H9 (cell line): ENCODE data around the gene ZNF175. TPM values are rescaled to one million over a fixed set of nuclear protein-coding genes. Genes with fewer than 3 reads are reported as not detected.

Experiments used
- DNase-seq: peaks from one replicate; pipeline ENCODE4 v3.0.0-alpha.2; 2017
- H2AFZ ChIP-seq: one replicate; pipeline ENCODE4 v1.6.1; 2013; ENCODE audit warnings: mild to moderate bottlenecking, low read length, control low read depth, moderate library complexity
- H2AK5ac ChIP-seq: 2 replicates; pipeline ENCODE4 v1.6.1; 2013; ENCODE audit warnings: low read length, control low read depth, mixed read lengths; ENCODE audit not compliant: insufficient read length
- H2BK120ac ChIP-seq: one replicate; pipeline ENCODE4 v1.6.1; 2013; ENCODE audit warnings: low read depth, mild to moderate bottlenecking, low read length, control low read depth, inconsistent platforms; ENCODE audit not compliant: poor library complexity, severe bottlenecking
- H2BK12ac ChIP-seq: 2 replicates; pipeline ENCODE4 v1.6.1; 2013; ENCODE audit warnings: low read length, control low read depth, mixed read lengths, low read depth; ENCODE audit not compliant: insufficient read length
- H2BK15ac ChIP-seq: 2 replicates; pipeline ENCODE4 v1.6.1; 2013; ENCODE audit warnings: low read depth, low read length, control low read depth
- H2BK20ac ChIP-seq: one replicate; pipeline ENCODE4 v1.6.1; 2013; ENCODE audit warnings: low read depth, mild to moderate bottlenecking, low read length, control low read depth, inconsistent platforms; ENCODE audit not compliant: poor library complexity, severe bottlenecking
- H2BK5ac ChIP-seq: 2 replicates; pipeline ENCODE4 v1.6.1; 2013; ENCODE audit warnings: low read length, control low read depth, mixed read lengths; ENCODE audit not compliant: insufficient read length
- H3K14ac ChIP-seq: 2 replicates; pipeline ENCODE4 v1.6.1; 2013; ENCODE audit warnings: low read length, control low read depth; ENCODE audit not compliant: insufficient read depth
- H3K18ac ChIP-seq: 2 replicates; pipeline ENCODE4 v1.6.1; 2013; ENCODE audit warnings: low read depth, mild to moderate bottlenecking, mixed read lengths, low read length, control low read depth; ENCODE audit not compliant: insufficient read length
- H3K23ac ChIP-seq: 2 replicates; pipeline ENCODE4 v1.6.1; 2013; ENCODE audit warnings: low read length, control low read depth, mixed read lengths, low read depth; ENCODE audit not compliant: insufficient read length
- H3K23me2 ChIP-seq: 2 replicates; pipeline ENCODE4 v1.6.1; 2013; ENCODE audit warnings: low read depth, mild to moderate bottlenecking, mixed read lengths, low read length, control low read depth; ENCODE audit not compliant: insufficient read length, poor library complexity, severe bottlenecking
- H3K27ac ChIP-seq: 2 replicates; pipeline ENCODE4 v1.5.1; 2013; ENCODE audit warnings: low read length, control low read depth, mixed read lengths, low read depth; ENCODE audit not compliant: insufficient read length
- H3K27me3 ChIP-seq: 2 replicates; pipeline ENCODE4 v1.6.1; 2013; ENCODE audit warnings: low read length, control low read depth, inconsistent platforms; ENCODE audit not compliant: insufficient read depth
- H3K4ac ChIP-seq: 2 replicates; pipeline ENCODE4 v1.6.1; 2013; ENCODE audit warnings: low read depth, mild to moderate bottlenecking, control low read depth, inconsistent platforms, low read length, moderate library complexity
- H3K4me1 ChIP-seq: 2 replicates; pipeline ENCODE4 v1.6.1; 2013; ENCODE audit warnings: low read length, control low read depth, inconsistent platforms; ENCODE audit not compliant: insufficient read depth
- H3K4me2 ChIP-seq: 2 replicates; pipeline ENCODE4 v1.6.1; 2013; ENCODE audit warnings: low read length, control low read depth, mixed read lengths; ENCODE audit not compliant: insufficient read length, insufficient read depth
- H3K56ac ChIP-seq: 2 replicates; pipeline ENCODE4 v1.6.1; 2013; ENCODE audit warnings: low read depth, mild to moderate bottlenecking, mixed read lengths, low read length, control low read depth; ENCODE audit not compliant: insufficient read length
- H3K79me1 ChIP-seq: 2 replicates; pipeline ENCODE4 v1.6.1; 2013; ENCODE audit warnings: low read depth, mild to moderate bottlenecking, moderate library complexity, low read length, control low read depth, inconsistent platforms; ENCODE audit not compliant: insufficient read depth, poor library complexity, severe bottlenecking
- H3K79me2 ChIP-seq: 2 replicates; pipeline ENCODE4 v1.6.1; 2013; ENCODE audit warnings: low read length, control low read depth, inconsistent platforms; ENCODE audit not compliant: insufficient read depth
- H3K9ac ChIP-seq: 2 replicates; pipeline ENCODE4 v1.6.1; 2013; ENCODE audit warnings: low read length, control low read depth, mixed read lengths; ENCODE audit not compliant: insufficient read length; ENCODE audit errors: extremely low read depth
- H3K9me3 ChIP-seq: one replicate; pipeline ENCODE4 v1.6.1; 2013; ENCODE audit warnings: low read depth, low read length, inconsistent platforms; ENCODE audit not compliant: control insufficient read depth
- H3T11ph ChIP-seq: one replicate; pipeline ENCODE4 v1.6.1; 2013; ENCODE audit warnings: mild to moderate bottlenecking, low read length, control low read depth, inconsistent platforms
- H4K20me1 ChIP-seq: one replicate; pipeline ENCODE4 v1.6.1; 2013; ENCODE audit not compliant: control insufficient read depth, insufficient read length, insufficient read depth
- H4K5ac ChIP-seq: 2 replicates; pipeline ENCODE4 v1.6.1; 2013; ENCODE audit warnings: low read depth, mild to moderate bottlenecking, mixed read lengths, low read length, control low read depth; ENCODE audit not compliant: insufficient read length
- H4K8ac ChIP-seq: replicated peaks from 2 replicates; pipeline ENCODE4 v1.6.1; 2013; ENCODE audit warnings: low read length, control low read depth, mixed read lengths, low read depth; ENCODE audit not compliant: insufficient read length
- H4K91ac ChIP-seq: 2 replicates; pipeline ENCODE4 v1.6.1; 2013; ENCODE audit warnings: low read depth, mild to moderate bottlenecking, moderate library complexity, mixed read lengths, low read length, control low read depth; ENCODE audit not compliant: insufficient read length
- H3K27ac Mint-ChIP-seq, 3 experiments: 2 replicates in 2 of 3; 3 replicates in 1 of 3; pipeline ENCODE4 v1.8.0; 2020 to 2021; ENCODE audit warnings: mixed read lengths in 3 of 3, mild to moderate bottlenecking in 1 of 3, moderate library complexity in 1 of 3
- H3K27me3 Mint-ChIP-seq: 2 replicates; pipeline ENCODE4 v1.8.0; 2021; ENCODE audit warnings: low read depth, mild to moderate bottlenecking, moderate library complexity, mixed read lengths
- H3K36me3 Mint-ChIP-seq, 3 experiments: 2 replicates in 2 of 3; 3 replicates in 1 of 3; pipeline ENCODE4 v1.8.0; 2020 to 2021; ENCODE audit warnings: low read depth in 3 of 3, mixed read lengths in 3 of 3; ENCODE audit not compliant: insufficient read depth in 1 of 3
- H3K4me1 Mint-ChIP-seq, 2 experiments: 2 replicates each; pipeline ENCODE4 v1.8.0; 2020; ENCODE audit warnings: mixed read lengths in 2 of 2
- H3K4me3 Mint-ChIP-seq, 2 experiments: 2 replicates in 1 of 2; 3 replicates in 1 of 2; pipeline ENCODE4 v1.8.0; 2020 to 2021; ENCODE audit warnings: mild to moderate bottlenecking in 2 of 2, mixed read lengths in 2 of 2, moderate library complexity in 1 of 2
- H3K9me3 Mint-ChIP-seq, 2 experiments: 2 replicates in 1 of 2; 3 replicates in 1 of 2; pipeline ENCODE4 v1.8.0; 2020; ENCODE audit warnings: mild to moderate bottlenecking in 2 of 2, mixed read lengths in 2 of 2, moderate library complexity in 1 of 2
- CTCF ChIP-seq: fragments of 200-600 bp; sonication (generic); conservative IDR thresholded peaks from 3 replicates; pipeline ENCODE4 v1.8.0; 2021; ENCODE audit warnings: antibody characterized with exemption, mild to moderate bottlenecking
- WGBS: extraction: QIAGEN DNeasy Blood & Tissue Kit; methylation state at CpG from one replicate; pipeline ENCODE4 v1.1.7; 2013; ENCODE audit warnings: missing lambda C conversion rate, low lambda C conversion rate, mixed read lengths; ENCODE audit not compliant: insufficient read length; ENCODE audit errors: extremely low coverage; 5-methylcytosine and 5-hydroxymethylcytosine counted together
- total RNA-seq: library from RNA; stranded (reverse); gene quantifications from 2 replicates; pipeline ENCODE4 v1.2.1, GENCODE V29; 2021

Gene ZNF175
- total RNA-seq, 1 experiment from 2014 or later: 10.7 TPM

GRCh38 chr19:51546107-51546649 lies 24.9 kb upstream of the ZNF175 start:
- Histone ChIP-seq H3K79me1 (no peaks in the 10 kb centered on the region), H4K20me1 (no peaks in the 10 kb centered on the region), H3K4me1 (no peaks in the 10 kb centered on the region), H2BK12ac (no peak overlapping the region), H3K23ac (no peak overlapping the region), H2BK5ac (no peak overlapping the region), H3K18ac (no peak overlapping the region), H3K56ac (no peak overlapping the region), H3K9ac (no peak overlapping the region), H3K27ac (no peak overlapping the region), H3K79me2 (no peaks in the 10 kb centered on the region), H2BK20ac (no peak overlapping the region), H3K4ac (no peak overlapping the region), H2BK15ac (no peak overlapping the region), H4K91ac (no peak overlapping the region), H3K4me2 (no peak overlapping the region), H4K8ac (no peak overlapping the region), H4K5ac (no peak overlapping the region), H2BK120ac (no peak overlapping the region), H3K23me2 (no peaks in the 10 kb centered on the region), H3K27me3 (no peaks in the 10 kb centered on the region), H2AFZ (no peak overlapping the region), H3K9me3 (no peaks in the 10 kb centered on the region), H3T11ph (no peak overlapping the region), H3K14ac (no peak overlapping the region), H2AK5ac (no peak overlapping the region)
- WGBS: no CpG with 5 or more reads among the region's 5 CpGs
- Mint-ChIP-seq H3K27ac (no peak overlapping the region), H3K36me3 (peaks cover 0 to 17% (median 0%) of the 10 kb centered on the region in 3 experiments; a peak in 3 of 7 replicates), H3K27me3 (peaks cover 65% of the 10 kb centered on the region), H3K4me3 (no peak overlapping the region), H3K4me1 (no peaks in the 10 kb centered on the region), H3K9me3 (peaks cover 57 to 97% of the 10 kb centered on the region in 2 experiments)
- no peak for DNase-seq
- TF ChIP-seq CTCF: no peak
